Body of pancreas (tissue), 4 donors: ENCODE results near the gene RBPJL.

Experiments used
- CTCF ChIP-seq, 7 experiments: fragments of 450-650 bp in 4 of 7; fragments of 200-600 bp in 3 of 7; sonication (generic) in 3 of 7; IDR thresholded peaks; one replicate each; pipeline ENCODE4 v1.5.1; 2016 to 2019; ENCODE audit warnings: antibody characterized with exemption in 7 of 7
- POLR2A ChIP-seq, 3 donors: fragments of 450-650 bp; IDR thresholded peaks; one replicate each; pipeline ENCODE4 v1.6.1; 2016; ENCODE audit warnings: antibody characterized with exemption in 3 of 3, mild to moderate bottlenecking in 2 of 3

DNA sequence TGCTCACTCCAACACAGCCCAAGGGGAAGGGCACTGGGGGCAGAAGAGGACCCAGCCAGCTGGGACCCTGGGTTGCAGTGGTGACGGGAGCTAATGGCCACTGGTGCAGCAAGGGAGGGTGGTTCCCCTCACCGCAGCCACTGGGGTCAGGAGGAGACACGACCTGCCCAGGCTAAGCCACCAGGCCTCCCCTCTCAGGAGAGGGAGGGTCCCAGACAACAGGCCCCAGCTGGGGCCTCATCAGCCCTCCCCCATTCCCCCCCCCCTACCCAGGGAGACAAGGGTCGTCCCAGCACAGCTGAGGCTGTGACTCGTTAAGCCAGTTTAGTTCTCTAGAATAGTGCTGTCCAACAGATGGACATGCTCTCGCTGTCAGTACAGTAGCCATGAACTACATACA lies 18.7 kb downstream of the RBPJL start:
- TF ChIP-seq CTCF (IDR thresholded peaks at IDR 0.05) (no peak), POLR2A (IDR thresholded peaks at IDR 0.05) (no peak)
